SK-N-SH (cell line): Measurements from ENCODE around the gene PGBD2. TPM values are rescaled to one million over a fixed set of nuclear protein-coding genes. Genes with fewer than 3 reads are reported as not detected.

Experiments
- CTCF ChIA-PET: fragments of 300-600, 350-600 bp; formaldehyde crosslinking; extraction: SDS; loops from one replicate; lab custom pipeline; 2021; lab: Yijun Ruan, JAX
- POLR2A ChIA-PET: fragments of 350-600 bp; sonication (Branson Sonifier 250); formaldehyde crosslinking; extraction: SDS; loops from one replicate; lab custom pipeline; 2020; ENCODE audit warnings: antibody characterized with exemption, inconsistent platforms; lab: Yijun Ruan, JAX
- DNase-seq: peaks from one replicate; pipeline ENCODE4 v3.0.0; 2012
- H2AFZ ChIP-seq: fragments of 200-600 bp; sonication (generic); 2 replicates; pipeline ENCODE4 v1.8.1; 2016; ENCODE audit warnings: antibody characterized with exemption, mild to moderate bottlenecking, low read depth
- H3F3A ChIP-seq: fragments of 200-600 bp; sonication (generic); replicated peaks from 2 replicates; pipeline ENCODE3; 2016; ENCODE audit warnings: antibody characterized with exemption, mild to moderate bottlenecking; ENCODE audit not compliant: insufficient read depth
- H3K27ac ChIP-seq, 2 experiments: fragments of 200-500 bp in 1 of 2; fragments of 200-600 bp in 1 of 2; sonication (Bioruptor generic) in 1 of 2; sonication (generic), shearing (Covaris generic) in 1 of 2; 2 replicates each; pipeline versions ENCODE4 v1.5.1 to v1.6.1; 2014 to 2016; ENCODE audit warnings: low read depth in 2 of 2, inconsistent platforms in 1 of 2, low read length in 1 of 2, mild to moderate bottlenecking in 1 of 2, mixed read lengths in 1 of 2
- H3K27me3 ChIP-seq: fragments of 200-600 bp; sonication (generic), shearing (Covaris generic); 2 replicates; pipeline ENCODE4 v1.6.1; 2016; ENCODE audit warnings: mixed run types; ENCODE audit not compliant: insufficient read depth
- H3K36me3 ChIP-seq, 2 experiments: fragments of 200-500 bp in 1 of 2; fragments of 200-600 bp in 1 of 2; sonication (Bioruptor generic) in 1 of 2; sonication (generic) in 1 of 2; replicated peaks in 1 of 2; 2 replicates each; pipeline versions ENCODE3 to v1.5.1; 2014 to 2016; ENCODE audit warnings: low read length in 1 of 2, mild to moderate bottlenecking in 1 of 2; ENCODE audit not compliant: insufficient read depth in 2 of 2, control insufficient read depth in 1 of 2
- H3K4me1 ChIP-seq, 2 experiments: fragments of 200-500 bp in 1 of 2; fragments of 200-600 bp in 1 of 2; sonication (Bioruptor generic) in 1 of 2; sonication (generic), shearing (Covaris generic) in 1 of 2; 2 replicates each; pipeline versions ENCODE4 v1.5.1 to v1.6.1; 2014 to 2016; ENCODE audit warnings: low read depth in 1 of 2, low read length in 1 of 2, mixed run types in 1 of 2; ENCODE audit not compliant: insufficient read depth in 2 of 2, control insufficient read depth in 1 of 2
- H3K4me2 ChIP-seq: fragments of 200-600 bp; sonication (generic), shearing (Covaris generic); 2 replicates; pipeline ENCODE4 v1.6.1; 2017; ENCODE audit warnings: mixed run types
- H3K4me3 ChIP-seq, 2 experiments: fragments of 200-500 bp in 1 of 2; fragments of 200-600 bp in 1 of 2; sonication (Bioruptor generic) in 1 of 2; sonication (generic), shearing (Covaris generic) in 1 of 2; 2 replicates each; pipeline versions ENCODE4 v1.5.1 to v1.8.1; 2014 to 2016; ENCODE audit warnings: low read depth in 2 of 2, inconsistent platforms in 1 of 2, low read length in 1 of 2, mild to moderate bottlenecking in 1 of 2, mixed read lengths in 1 of 2, moderate library complexity in 1 of 2
- H3K79me2 ChIP-seq: fragments of 200-600 bp; sonication (generic); 2 replicates; pipeline ENCODE4 v1.8.1; 2017; ENCODE audit warnings: mild to moderate bottlenecking; ENCODE audit not compliant: insufficient read depth
- H3K9ac ChIP-seq: fragments of 200-600 bp; sonication (generic); 2 replicates; pipeline ENCODE4 v1.6.1; 2017; ENCODE audit warnings: mixed run types
- H3K9me2 ChIP-seq: fragments of 200-600 bp; sonication (generic); 2 replicates; pipeline ENCODE4 v1.6.1; 2017; ENCODE audit warnings: mixed run types
- H3K9me3 ChIP-seq: fragments of 200-600 bp; sonication (generic); 2 replicates; pipeline ENCODE4 v1.6.1; 2017; ENCODE audit warnings: mixed run types, mild to moderate bottlenecking, moderate library complexity
- H4K20me1 ChIP-seq: fragments of 200-600 bp; sonication (generic); 2 replicates; pipeline ENCODE4 v1.6.1; 2017; ENCODE audit warnings: mild to moderate bottlenecking, mixed run types; ENCODE audit not compliant: insufficient read depth
- CTCF ChIP-seq: fragments of 200-600 bp; sonication (generic); IDR thresholded peaks from 2 replicates; pipeline ENCODE4 v1.6.1; 2017; ENCODE audit warnings: antibody characterized with exemption, mild to moderate bottlenecking, moderate library complexity
- ELF1 ChIP-seq: IDR thresholded peaks from 2 replicates; pipeline ENCODE4 v1.4.0; 2012
- EZH2phosphoT487 ChIP-seq: fragments of 200-600 bp; sonication (generic); IDR thresholded peaks from 2 replicates; pipeline ENCODE4 v1.6.1; 2017; ENCODE audit warnings: low read depth, mixed run types, mild to moderate bottlenecking, antibody characterized with exemption, moderate library complexity, borderline replicate concordance
- FOXJ3 ChIP-seq: sonication (generic); formaldehyde crosslinking; IDR thresholded peaks from 2 replicates; pipeline ENCODE4 v1.5.1; 2020; ENCODE audit warnings: mild to moderate bottlenecking, missing genetic modification reagents
- FOXM1 ChIP-seq: IDR thresholded peaks from 2 replicates; pipeline ENCODE4 v1.4.0; 2012; ENCODE audit warnings: low read depth, mild to moderate bottlenecking
- MAX ChIP-seq: IDR thresholded peaks from 2 replicates; pipeline ENCODE4 v1.4.0; 2012; ENCODE audit warnings: low read depth
- MEF2A ChIP-seq: IDR thresholded peaks from 2 replicates; pipeline ENCODE4 v1.4.0; 2012; ENCODE audit warnings: low read depth, borderline replicate concordance
- MXI1 ChIP-seq: IDR thresholded peaks from 2 replicates; pipeline ENCODE4 v1.6.1; 2012; ENCODE audit warnings: mild to moderate bottlenecking, low read depth, low read length, improper control_type of control experiment
- NFIC ChIP-seq: IDR thresholded peaks from 2 replicates; pipeline ENCODE4 v1.4.0; 2012; ENCODE audit warnings: borderline replicate concordance
- PBX3 ChIP-seq: IDR thresholded peaks from 2 replicates; pipeline ENCODE4; 2012
- TAF1 ChIP-seq: IDR thresholded peaks from 2 replicates; pipeline ENCODE4 v1.6.1; 2012; ENCODE audit warnings: low read depth, mild to moderate bottlenecking, low read length, moderate library complexity, borderline replicate concordance
- YY1 ChIP-seq: IDR thresholded peaks from 2 replicates; pipeline ENCODE4 v1.4.0; 2012; ENCODE audit warnings: low read depth, mild to moderate bottlenecking
- WGBS: methylation state at CpG from one replicate; pipeline ENCODE4 v1.1.6; 2017; ENCODE audit warnings: low lambda C conversion rate; 5-methylcytosine and 5-hydroxymethylcytosine counted together
- polyA plus RNA-seq, 3 experiments: library from polyadenylated mRNA; depleted of rRNA; stranded (reverse); fragments of >200 nt; gene quantifications; 2 replicates each; pipeline ENCODE4 v1.2.3, GENCODE V29; 2012
- TF ChIP-seq, protein P1 (sequence below): IDR thresholded peaks from 2 replicates; pipeline ENCODE4 v1.4.0; 2012; ENCODE audit warnings: low read depth, borderline replicate concordance

The PGBD2 gene
- polyA plus RNA-seq, 1 of the 3 experiments (the other 2 are of a cell fraction): 6.4 TPM

DNA sequence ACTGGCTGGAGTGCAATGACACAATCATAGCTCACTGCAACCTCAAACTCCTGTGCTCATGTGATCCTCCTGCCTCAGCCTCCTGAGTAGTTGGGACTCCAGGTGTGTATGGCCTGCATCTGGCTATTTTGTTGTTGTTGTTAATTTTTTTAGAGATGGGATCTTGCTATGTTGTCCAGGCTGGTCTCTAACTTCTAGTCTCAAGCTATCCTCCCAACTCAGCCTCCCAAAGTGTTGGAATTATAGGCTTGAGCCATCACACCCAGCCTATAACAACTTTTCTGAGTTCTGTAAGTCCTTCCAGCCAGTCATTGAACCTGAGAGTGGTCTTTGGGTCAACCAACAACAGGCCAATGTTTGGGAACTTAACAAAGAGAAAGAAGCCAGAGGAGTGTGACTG lies 11.2 kb upstream of the PGBD2 start (continued):
- no peak for TF ChIP-seq MXI1

DNA sequence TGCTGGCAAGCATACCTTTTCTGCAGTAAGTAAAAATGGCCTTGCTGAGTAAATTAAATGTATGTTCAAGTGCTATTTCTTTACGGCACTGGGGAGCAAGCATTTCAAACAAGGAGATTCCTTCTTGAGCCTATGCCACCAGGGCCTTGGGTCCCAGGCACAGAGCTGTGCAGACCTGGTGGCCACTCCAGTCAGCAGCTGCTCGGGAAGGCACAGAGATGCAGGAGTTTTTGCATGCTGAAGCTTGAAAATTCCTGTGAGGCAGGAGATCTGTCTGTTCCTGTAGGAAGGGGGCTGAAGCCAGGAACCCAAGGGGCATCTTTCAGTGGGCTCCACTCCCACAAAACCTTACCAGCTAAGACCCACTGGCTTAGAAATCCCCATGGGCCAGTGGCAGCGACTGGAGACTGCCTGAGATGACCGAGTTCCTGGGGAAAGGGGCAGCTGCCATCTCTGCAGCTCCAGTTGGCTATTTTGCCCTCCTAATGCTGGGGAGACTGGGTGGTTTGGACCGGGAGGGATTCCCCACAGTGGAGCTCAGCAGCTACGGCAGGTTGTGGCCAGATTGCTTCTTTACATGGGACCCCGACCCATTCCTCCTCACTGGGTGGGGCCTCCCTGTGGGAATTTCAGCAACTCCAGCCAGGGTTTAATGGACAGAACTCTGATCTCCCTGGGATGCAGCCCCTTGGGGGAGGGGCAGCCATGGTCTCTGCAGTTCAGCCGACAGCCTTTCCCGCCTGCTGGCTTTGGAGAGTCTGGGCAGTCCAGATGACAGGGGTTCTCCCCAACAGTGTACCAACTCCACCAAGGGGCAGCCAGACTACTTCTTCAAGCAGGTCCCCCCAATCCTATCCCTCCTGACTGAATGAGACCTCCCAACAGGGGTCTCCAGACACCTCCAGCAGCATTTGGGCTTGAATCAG lies 8.4 kb upstream of the PGBD2 start:
- 48% methylated on average over 6 of the region's 9 CpGs for WGBS
- ChIA-PET POLR2A (no interaction called here), CTCF (interaction anchor here (1.1 kb wide), 1 partner anchor 39 kb away, joined by 3 read pairs; the partner anchor contains the start of gene ZNF692)
- DNase-seq: no peak
- Histone ChIP-seq H3K79me2 (no peaks in the 10 kb centered on the region), H3K36me3 (no peaks in the 10 kb centered on the region), H3K9ac (no peak overlapping the region), H3K4me3 (no peak overlapping the region), H3K27ac (no peak overlapping the region), H3K4me1 (no peaks in the 10 kb centered on the region), H4K20me1 (no peaks in the 10 kb centered on the region), H2AFZ (no peak overlapping the region), H3K9me3 (no peaks in the 10 kb centered on the region), H3F3A (no peaks in the 10 kb centered on the region), H3K27me3 (peaks cover 4% of the 10 kb centered on the region; the same call in 1 of the 2 replicates), H3K4me2 (no peak overlapping the region), H3K9me2 (no peaks in the 10 kb centered on the region)
- no peak for TF ChIP-seq YY1
- no peak for TF ChIP-seq MAX
- no peak for TF ChIP-seq FOXJ3
- TF ChIP-seq PBX3: no peak
- TF ChIP-seq ELF1: no peak
- no peak for TF ChIP-seq FOXM1
- TF ChIP-seq EZH2phosphoT487: no peak
- TF ChIP-seq MEF2A: no peak
- no peak for TF ChIP-seq NFIC
- TF ChIP-seq, protein P1, sequence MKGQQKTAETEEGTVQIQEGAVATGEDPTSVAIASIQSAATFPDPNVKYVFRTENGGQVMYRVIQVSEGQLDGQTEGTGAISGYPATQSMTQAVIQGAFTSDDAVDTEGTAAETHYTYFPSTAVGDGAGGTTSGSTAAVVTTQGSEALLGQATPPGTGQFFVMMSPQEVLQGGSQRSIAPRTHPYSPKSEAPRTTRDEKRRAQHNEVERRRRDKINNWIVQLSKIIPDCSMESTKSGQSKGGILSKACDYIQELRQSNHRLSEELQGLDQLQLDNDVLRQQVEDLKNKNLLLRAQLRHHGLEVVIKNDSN: no peak
- no peak for TF ChIP-seq CTCF
- no peak for TF ChIP-seq TAF1
